CD4-positive, alpha-beta T cell (primary cell): Measurements from ENCODE around the gene SKAP1. TPM values are rescaled to one million over a fixed set of nuclear protein-coding genes. Genes with fewer than 3 reads are reported as not detected.

Experiments used
- ATAC-seq: fragments of 200-7000 bp; cut with Tn5 transposase; one replicate; pipeline ENCODE4 v1.10.0; 2022; ENCODE audit warnings: mild to moderate bottlenecking; ENCODE audit not compliant: poor library complexity
- CTCF ChIA-PET: fragments of 350-600 bp; sonication (Branson Sonifier 250); formaldehyde crosslinking; loops from one replicate; lab custom pipeline; 2021; ENCODE audit warnings: antibody characterized with exemption, inconsistent platforms; lab: Charles Lee
- POLR2A ChIA-PET: fragments of 350-600 bp; sonication (Branson Sonifier 250); formaldehyde crosslinking; loops from one replicate; lab custom pipeline; 2021; ENCODE audit warnings: antibody characterized with exemption, inconsistent platforms; lab: Charles Lee
- DNase-seq, 14 experiments: peaks; one replicate each; pipeline ENCODE4 v3.0.0-alpha.2; 2013 to 2020; ENCODE audit warnings: mixed read lengths in 2 of 14
- H3K27ac ChIP-seq, 2 donors: one replicate each; pipeline versions ENCODE4 v1.5.1 to v1.7.0; 2013; ENCODE audit warnings: low read length in 2 of 2, low read depth in 1 of 2, mild to moderate bottlenecking in 1 of 2
- H3K27me3 ChIP-seq, 2 experiments: 1 replicate in 1 of 2; 2 replicates in 1 of 2; pipeline versions ENCODE4 v1.6.1 to v1.7.0; 2013; ENCODE audit warnings: low read length in 2 of 2, control low read depth in 1 of 2, mild to moderate bottlenecking in 1 of 2, moderate library complexity in 1 of 2; ENCODE audit not compliant: insufficient read depth in 2 of 2, control insufficient read depth in 1 of 2
- H3K36me3 ChIP-seq: one replicate; pipeline ENCODE4 v1.6.1; 2013; ENCODE audit warnings: low read length, control low read depth; ENCODE audit not compliant: insufficient read depth
- H3K4me1 ChIP-seq: one replicate; pipeline ENCODE4 v1.6.1; 2013; ENCODE audit warnings: low read length, control low read depth; ENCODE audit not compliant: insufficient read depth
- H3K4me3 ChIP-seq: one replicate; pipeline ENCODE4 v1.5.1; 2013; ENCODE audit warnings: mild to moderate bottlenecking, low read length, moderate library complexity
- H3K9me3 ChIP-seq, 2 experiments: 1 replicate in 1 of 2; 2 replicates in 1 of 2; pipeline versions ENCODE4 v1.6.1 to v1.7.0; 2013; ENCODE audit warnings: low read length in 2 of 2, mild to moderate bottlenecking in 2 of 2, control low read depth in 1 of 2, moderate library complexity in 1 of 2; ENCODE audit not compliant: control insufficient read depth in 1 of 2, insufficient read depth in 1 of 2
- H3K27ac Mint-ChIP-seq: one replicate; pipeline ENCODE4 v1.8.0; 2020; ENCODE audit warnings: mixed read lengths
- H3K27me3 Mint-ChIP-seq: one replicate; pipeline ENCODE4 v1.8.0; 2021; ENCODE audit warnings: mixed read lengths
- H3K36me3 Mint-ChIP-seq: one replicate; pipeline ENCODE4 v1.8.0; 2021; ENCODE audit warnings: low read depth, mixed read lengths
- H3K4me1 Mint-ChIP-seq: one replicate; pipeline ENCODE4 v1.8.0; 2021; ENCODE audit warnings: low read depth, mixed read lengths
- H3K4me3 Mint-ChIP-seq: one replicate; pipeline ENCODE4 v1.8.0; 2020; ENCODE audit warnings: mild to moderate bottlenecking, mixed read lengths
- H3K9me3 Mint-ChIP-seq: one replicate; pipeline ENCODE4 v1.8.0; 2020; ENCODE audit warnings: mixed read lengths
- intact Hi-C, 2 experiments: fragments of 100-400 bp; cut with DNase I in 1 of 2; cut with micrococcal nuclease in 1 of 2; formaldehyde crosslinking; loops; one replicate each; pipeline versions ENCODE4 v1.15.1 to v1.9.0; 2023 to 2025; cut with DNase I, micrococcal nuclease
- total RNA-seq, 174 experiments: library from RNA in 2 of 174; stranded (reverse) in 2 of 174; gene quantifications; one replicate each; pipeline ENCODE4 v1.2.3 and lab custom pipeline; 2021 to 2026
- TF ChIP-seq, protein P1 (sequence below): fragments of 200-600 bp; IDR thresholded peaks from one replicate; pipeline ENCODE4 v1.8.0; 2022; ENCODE audit warnings: antibody characterized with exemption, mild to moderate bottlenecking

SKAP1 gene
- total RNA-seq, 2 experiments from 2014 or later, result 92.0 to 95.1 TPM

DNA sequence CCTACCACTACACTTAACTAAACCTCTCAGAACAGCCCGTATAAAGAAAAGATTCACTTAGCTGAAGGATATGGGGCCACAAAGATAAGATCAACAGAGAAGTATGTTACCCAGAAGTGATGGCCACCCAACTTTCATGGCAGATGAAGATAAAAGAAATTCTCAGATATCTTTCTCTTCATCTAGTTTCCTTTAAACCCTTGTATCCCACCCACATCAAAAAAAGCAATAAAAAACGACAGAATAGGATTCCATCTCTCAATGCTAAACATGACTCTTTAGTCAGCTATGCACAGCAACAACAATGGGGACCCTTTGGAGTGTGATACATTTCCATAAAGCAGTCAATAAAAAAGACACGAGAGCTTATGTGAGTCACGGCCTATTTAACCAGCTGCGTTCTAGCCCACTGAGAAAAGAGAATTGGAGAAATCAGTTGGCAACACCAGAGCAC is 235.9 kb downstream of the SKAP1 start:
- no peaks in the 10 kb centered on the region for H3K27me3 Mint-ChIP-seq
- peak; percentile 62 for ATAC-seq
- intact Hi-C loops, result no loop called here
- Histone ChIP-seq H3K36me3 (peaks cover 35% of the 10 kb centered on the region), H3K27ac (no peak overlapping the region), H3K27me3 (no peaks in the 10 kb centered on the region), H3K4me3 (no peak overlapping the region), H3K4me1 (peaks cover 10% of the 10 kb centered on the region), H3K9me3 (no peaks in the 10 kb centered on the region)
- no peak overlapping the region for H3K4me3 Mint-ChIP-seq
- DNase-seq, result peak in 3 of 14 experiments; percentile 16 to 32 (median 29)
- TF ChIP-seq, protein P1, sequence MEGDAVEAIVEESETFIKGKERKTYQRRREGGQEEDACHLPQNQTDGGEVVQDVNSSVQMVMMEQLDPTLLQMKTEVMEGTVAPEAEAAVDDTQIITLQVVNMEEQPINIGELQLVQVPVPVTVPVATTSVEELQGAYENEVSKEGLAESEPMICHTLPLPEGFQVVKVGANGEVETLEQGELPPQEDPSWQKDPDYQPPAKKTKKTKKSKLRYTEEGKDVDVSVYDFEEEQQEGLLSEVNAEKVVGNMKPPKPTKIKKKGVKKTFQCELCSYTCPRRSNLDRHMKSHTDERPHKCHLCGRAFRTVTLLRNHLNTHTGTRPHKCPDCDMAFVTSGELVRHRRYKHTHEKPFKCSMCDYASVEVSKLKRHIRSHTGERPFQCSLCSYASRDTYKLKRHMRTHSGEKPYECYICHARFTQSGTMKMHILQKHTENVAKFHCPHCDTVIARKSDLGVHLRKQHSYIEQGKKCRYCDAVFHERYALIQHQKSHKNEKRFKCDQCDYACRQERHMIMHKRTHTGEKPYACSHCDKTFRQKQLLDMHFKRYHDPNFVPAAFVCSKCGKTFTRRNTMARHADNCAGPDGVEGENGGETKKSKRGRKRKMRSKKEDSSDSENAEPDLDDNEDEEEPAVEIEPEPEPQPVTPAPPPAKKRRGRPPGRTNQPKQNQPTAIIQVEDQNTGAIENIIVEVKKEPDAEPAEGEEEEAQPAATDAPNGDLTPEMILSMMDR, result no peak
- peaks cover 75% of the 10 kb centered on the region for H3K36me3 Mint-ChIP-seq
- H3K9me3 Mint-ChIP-seq, result no peaks in the 10 kb centered on the region
- H3K4me1 Mint-ChIP-seq, result peaks cover 52% of the 10 kb centered on the region
- POLR2A ChIA-PET, result interaction anchor here (0.5 to 1.2 kb wide), 3 partner anchors 8 to 414 kb away, joined by 3 to 5 read pairs (median 3); no protein-coding TSS in a partner anchor
- H3K27ac Mint-ChIP-seq, result peak overlapping the region; percentile 43
- CTCF ChIA-PET, result interaction anchor here (1.2 kb wide), 1 partner anchor 114 kb away, joined by 3 read pairs; no protein-coding TSS in a partner anchor

- Mint-ChIP-seq H3K9me3 (no peaks in the 10 kb centered on the region), H3K4me1 (peaks cover 38% of the 10 kb centered on the region), H3K4me3 (no peak overlapping the region), H3K27me3 (no peaks in the 10 kb centered on the region), H3K36me3 (peaks cover 79% of the 10 kb centered on the region), H3K27ac (no peak overlapping the region)
- peaks cover 10% of the 10 kb centered on the region for H3K4me1 ChIP-seq
- intact Hi-C loops, result no loop called here
- ATAC-seq (no peak), DNase-seq (no peak)
- H3K36me3 ChIP-seq, result peaks cover 45% of the 10 kb centered on the region
- ChIA-PET POLR2A (no interaction called here), CTCF (no interaction called here)
- no peaks in the 10 kb centered on the region for H3K27me3 ChIP-seq
- no peak overlapping the region for H3K4me3 ChIP-seq
- no peak overlapping the region for H3K27ac ChIP-seq
- no peaks in the 10 kb centered on the region for H3K9me3 ChIP-seq
- TF ChIP-seq, protein P1, result no peak
Measured at GRCh38 chr17:48192321-48192731, 237.7 kb downstream of the SKAP1 start.

DNA sequence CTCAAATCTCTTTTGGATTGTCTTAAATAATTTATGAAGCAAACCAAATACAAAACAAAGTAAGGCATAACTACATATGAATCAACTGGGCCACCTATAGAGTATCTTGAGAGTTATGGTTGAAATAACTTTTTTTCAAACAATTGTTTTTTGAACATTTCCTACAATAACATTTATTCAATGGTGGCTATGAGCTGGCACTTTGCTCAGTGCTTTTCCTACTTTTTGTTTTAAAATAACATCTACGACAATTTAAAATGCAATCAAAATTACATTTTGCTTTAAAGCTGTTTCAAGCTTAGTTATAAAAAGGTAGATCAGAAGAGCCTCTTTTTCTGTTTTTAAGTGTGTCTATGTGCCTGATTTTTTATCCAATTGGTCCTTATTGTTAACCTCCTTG is 238.7 kb downstream of the SKAP1 start:
- peaks cover 10% of the 10 kb centered on the region for H3K4me1 ChIP-seq
- CTCF ChIA-PET, result no interaction called here
- Mint-ChIP-seq H3K27me3 (no peaks in the 10 kb centered on the region), H3K4me1 (peaks cover 31% of the 10 kb centered on the region), H3K9me3 (no peaks in the 10 kb centered on the region), H3K27ac (peak overlapping the region; percentile 37), H3K4me3 (no peak overlapping the region), H3K36me3 (peaks cover 81% of the 10 kb centered on the region)
- H3K4me3 ChIP-seq, result no peak overlapping the region
- no peaks in the 10 kb centered on the region for H3K9me3 ChIP-seq
- TF ChIP-seq, protein P1, result no peak
- H3K27ac ChIP-seq, result no peak overlapping the region
- no peaks in the 10 kb centered on the region for H3K27me3 ChIP-seq
- DNase-seq (no peak), ATAC-seq (no peak)
- intact Hi-C loops, result no loop called here
- peaks cover 51% of the 10 kb centered on the region for H3K36me3 ChIP-seq
- POLR2A ChIA-PET, result no interaction called here
